Renal cortical epithelial cell (primary cell): ENCODE data around the gene FOXA2. TPM values are rescaled to one million over a fixed set of nuclear protein-coding genes. Genes with fewer than 3 reads are reported as not detected.
"Not testable (repeated sequence)": the region's sequence is repeated elsewhere in the genome, so short reads cannot be mapped to it uniquely, and the experiment has no call there.

Experiments
- DNase-seq: peaks from one replicate; pipeline ENCODE4 v3.0.0-alpha.2; 2011; ENCODE audit warnings: low read depth
- total RNA-seq: library from RNA; depleted of rRNA; stranded (reverse); fragments of >200 nt; gene quantifications from 2 replicates; pipeline ENCODE4 v1.2.3, GENCODE V29; 2014

The FOXA2 gene
- total RNA-seq, 1 donor from 2014 or later: 0.10 TPM

DNA sequence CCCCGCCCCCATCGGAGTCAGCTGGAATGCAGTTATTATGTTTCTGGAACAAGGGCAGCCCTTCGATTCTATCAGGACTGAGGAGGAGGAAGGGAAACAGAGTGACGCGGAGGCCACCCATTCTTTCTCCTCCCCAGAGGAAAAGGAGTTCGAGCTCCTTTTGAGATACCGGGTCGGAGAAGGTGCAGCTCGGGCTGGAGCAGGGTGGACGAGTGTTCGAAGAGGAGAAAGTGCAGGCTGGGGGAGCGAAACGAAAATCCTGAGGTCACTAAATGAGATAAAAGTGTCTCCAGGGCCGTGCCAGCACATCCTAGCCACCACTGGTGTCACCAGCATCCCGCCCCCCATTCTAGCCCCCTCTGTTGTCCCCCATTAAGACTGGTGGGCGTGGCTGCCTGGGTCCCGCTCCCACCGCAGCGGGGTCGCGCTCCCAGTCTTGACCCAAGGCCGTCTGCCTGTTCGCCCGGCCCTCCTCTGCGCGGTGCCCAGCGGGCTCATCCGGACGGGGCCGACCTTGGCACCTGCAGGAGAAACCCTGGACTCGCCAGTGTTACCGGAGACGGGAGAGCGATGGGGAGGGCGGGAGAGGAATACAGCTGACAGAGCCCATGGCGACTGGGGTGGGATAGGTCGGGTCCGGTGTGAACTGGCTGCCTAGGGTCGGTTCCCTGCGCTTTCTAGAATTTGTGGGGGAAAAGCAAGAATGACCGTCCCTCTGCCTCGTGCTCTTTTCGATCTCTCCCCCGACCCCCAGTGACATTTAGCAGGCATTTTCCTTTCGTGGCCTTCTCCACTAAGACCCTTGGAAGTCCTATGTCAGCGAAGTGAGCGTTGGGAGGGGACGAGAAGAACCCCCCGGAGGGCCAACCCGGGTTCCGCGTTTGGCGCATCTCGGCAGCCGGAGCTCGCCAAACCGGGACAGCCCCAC is 16.2 kb downstream of the FOXA2 start:
- DNase-seq: no peak

DNA sequence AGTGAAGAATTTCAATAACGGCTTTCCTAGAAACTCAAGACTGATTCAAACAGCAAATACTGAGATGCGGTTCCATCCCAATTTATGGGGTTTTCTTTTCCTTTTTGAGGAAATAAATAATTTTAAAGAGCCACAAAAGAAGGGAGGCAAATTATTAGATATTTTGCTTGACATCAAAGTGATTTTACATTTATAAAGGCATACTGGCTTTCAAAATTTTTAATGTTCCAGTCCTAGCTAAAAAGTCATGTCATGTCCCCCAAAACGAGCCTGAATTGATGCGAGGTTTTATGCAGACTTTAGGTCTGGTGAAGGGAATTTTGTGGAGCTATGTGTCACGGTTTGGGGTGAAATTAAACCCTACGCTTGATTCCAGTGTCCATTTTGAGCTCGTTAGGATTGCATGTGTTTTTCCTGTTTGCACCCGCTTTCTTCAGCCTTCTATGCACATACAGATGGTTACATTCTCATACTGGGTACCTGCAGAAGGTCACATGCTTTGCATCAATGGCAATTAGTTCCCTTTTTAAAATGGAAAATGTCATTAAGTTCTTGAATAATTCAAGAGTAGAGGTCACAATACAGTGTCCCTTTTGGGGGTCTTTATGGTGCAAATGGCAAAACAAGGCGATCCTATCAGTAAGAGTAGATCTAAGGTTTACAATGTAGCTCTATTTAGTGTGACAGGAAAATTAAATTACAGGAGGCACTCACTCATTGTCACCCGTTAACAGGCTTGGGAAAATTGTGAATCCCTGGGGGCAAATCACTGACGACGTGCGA is 17.3 kb downstream of the FOXA2 start:
- no peak for DNase-seq

DNA sequence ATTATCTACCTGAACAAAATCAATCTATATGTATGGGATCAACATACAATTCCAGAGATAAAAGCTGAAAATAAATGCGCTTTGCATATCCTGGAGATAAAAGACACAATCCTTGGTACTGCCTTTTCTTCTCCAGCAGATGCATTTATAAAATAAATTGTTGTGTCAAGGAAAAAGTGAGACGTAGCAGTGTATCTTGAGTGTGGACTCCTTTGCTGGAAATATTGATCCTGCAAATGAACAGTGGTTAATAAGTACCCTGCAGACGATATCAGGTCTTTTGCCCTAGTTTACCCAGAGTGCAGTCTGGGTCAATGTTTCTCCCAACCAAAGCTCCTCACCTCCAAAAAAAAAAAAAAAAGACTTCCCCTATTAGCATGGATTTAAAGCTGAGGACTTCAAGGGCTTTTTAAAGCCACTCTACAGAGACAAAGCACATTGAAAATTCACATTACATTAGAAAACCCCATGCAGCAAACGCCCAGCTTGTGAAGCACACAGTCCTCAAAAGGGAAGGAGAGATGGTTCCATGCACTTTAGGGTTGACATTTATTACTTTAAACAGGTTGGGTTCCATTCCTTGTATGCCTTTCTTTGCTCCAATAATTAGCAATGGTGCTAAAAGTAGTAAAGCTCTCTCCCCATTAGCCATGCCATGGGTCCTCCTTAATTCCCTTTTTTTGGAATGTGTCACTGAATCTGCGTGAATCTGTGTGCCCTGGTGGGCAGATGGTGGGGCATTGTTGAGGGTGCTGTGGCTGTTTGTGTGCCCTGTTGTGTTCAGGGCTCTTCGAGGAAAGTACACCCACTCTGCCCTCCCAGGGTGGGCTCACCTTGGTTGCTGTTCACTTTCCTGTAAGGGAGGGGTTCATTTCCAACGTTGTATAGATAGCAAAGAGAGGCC is 21.1 kb downstream of the FOXA2 start:
- no peak for DNase-seq

DNA sequence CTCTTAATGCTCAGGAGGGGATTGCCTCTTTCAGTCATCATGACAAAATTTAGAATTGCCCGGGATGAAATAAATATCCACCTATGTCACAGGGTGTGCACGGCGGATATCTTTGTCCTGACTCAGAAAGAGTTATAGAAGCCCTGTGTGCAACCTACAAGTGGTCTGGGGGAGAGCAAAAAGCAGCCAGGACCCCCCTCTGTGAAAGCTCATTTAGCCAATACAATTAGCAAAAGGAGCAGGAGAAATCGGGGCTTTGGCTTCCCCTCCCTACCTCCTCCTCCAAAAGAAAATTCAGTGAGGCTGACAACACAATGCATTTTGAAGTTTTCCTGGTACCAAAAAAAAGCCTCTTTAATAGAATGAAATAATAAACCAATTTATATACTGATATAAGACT is 21.8 kb downstream of the FOXA2 start:
- no peak for DNase-seq

DNA sequence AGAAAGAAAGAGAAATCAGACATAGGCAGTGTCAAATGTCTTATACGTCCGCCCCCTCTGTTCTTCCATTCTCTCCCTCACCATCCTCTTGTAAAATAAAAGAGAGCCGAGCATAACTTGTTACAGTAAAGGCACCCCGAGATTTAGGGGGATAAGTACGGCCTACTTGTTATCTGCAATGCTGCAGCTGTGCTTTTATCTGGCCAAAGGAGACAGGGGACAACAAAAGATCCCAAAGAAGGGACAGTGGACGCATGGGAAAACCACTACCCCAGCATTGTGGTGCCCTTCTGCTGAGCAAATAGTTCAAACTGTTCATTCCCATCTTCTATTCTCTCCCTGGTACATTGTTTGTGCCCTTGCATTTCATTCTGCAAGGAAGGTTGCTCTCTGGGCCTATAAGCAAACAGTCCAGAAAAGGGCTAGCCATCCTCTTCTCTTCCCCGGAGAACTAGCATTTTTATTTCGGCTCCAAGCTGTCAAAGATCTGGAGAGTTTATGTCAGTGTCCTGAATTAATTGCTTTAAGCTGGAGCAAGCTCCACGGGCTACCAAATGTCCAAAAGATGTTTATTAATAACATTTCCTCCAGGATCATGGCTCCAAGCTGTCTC is 22.3 kb downstream of the FOXA2 start:
- DNase-seq: no peak

DNA sequence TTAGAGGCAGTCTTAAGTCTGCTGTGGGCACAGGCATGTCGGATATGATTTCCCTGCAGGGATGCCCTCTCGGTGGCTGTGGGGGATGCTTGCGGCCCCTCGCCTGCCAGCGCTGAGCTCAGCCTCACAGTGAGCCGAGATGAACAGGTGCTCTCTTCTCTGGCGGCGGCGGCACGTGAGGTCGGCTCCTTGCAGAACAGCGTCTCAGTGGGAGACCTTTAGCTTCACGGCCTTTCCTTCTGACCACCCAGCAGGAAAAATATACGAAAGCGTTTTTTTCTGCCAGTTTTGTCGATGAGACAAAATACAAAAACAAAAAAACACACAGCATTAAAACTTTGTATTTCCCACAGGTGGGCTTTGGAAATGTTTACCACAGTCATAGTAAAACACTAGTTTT is 23.6 kb downstream of the FOXA2 start:
- DNase-seq: no peak

DNA sequence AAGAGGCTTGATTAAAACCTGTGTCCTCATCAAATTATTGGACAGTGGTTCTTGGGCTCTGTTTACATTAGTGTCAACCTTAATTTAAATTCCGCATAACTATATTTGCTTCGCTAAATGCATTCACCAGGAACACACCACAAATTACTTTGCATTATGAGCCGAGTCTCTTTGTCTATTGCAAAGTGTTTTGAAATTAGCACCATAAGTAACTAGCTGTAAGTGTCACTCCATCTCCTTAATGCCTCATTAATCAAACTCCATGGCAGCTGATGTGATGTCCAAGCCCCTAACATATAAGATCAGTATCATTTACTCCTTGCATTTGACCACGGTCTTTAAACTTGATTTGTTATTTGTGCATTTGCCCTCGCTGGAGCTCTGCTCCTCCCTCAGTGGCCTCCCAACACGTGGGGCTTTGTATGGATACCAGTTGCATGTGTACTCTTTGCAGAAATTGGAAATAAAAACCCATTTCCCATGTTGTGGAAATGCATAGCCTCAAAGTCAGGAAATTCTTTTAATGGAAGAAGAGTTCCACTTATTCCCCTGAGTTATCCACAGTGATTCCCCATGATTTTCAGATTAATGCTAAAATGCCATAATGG is 24.6 kb downstream of the FOXA2 start:
- no peak for DNase-seq

DNA sequence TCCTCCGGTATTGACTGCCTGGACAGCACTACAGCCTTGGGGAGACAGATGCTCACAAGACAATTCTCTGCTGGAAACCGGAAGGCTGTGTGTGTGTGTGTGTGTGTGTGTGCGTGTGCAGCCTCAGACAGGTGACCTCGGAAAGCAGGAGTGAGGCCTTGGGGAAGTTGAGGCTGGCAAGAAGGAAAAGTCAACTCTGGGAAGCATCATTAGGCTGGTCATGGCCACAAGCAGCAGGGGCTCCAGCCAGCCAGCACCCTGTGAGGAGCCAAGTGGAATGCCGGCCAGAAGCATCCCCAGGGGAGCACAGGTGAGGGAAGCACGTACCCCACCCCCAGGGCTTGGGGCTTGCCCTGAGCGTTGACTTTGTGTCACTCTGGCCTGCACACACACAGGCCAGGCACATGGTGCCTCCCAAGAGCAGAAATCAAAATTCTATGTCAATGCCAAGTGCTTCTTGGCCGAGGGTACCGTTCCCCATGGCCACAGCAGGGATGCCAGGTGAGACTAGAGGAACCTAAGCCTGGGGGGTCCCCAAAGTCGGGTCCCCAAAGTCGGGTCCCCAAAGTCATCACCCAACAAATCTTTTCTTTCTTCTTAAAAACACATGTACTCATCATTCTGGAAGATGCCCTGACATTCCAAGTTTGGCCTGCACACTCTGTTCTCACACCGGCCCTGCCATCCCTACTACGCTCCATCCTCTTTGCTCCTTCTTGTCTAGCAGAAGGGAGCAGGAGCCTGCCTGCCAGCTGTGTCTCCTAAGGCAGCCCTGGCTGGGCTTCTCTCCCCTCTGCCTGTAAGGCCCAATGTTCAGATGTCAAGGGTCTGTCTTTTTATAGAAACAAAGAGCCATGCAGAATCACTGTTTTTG is 26.7 kb downstream of the FOXA2 start:
- DNase-seq: no peak

DNA sequence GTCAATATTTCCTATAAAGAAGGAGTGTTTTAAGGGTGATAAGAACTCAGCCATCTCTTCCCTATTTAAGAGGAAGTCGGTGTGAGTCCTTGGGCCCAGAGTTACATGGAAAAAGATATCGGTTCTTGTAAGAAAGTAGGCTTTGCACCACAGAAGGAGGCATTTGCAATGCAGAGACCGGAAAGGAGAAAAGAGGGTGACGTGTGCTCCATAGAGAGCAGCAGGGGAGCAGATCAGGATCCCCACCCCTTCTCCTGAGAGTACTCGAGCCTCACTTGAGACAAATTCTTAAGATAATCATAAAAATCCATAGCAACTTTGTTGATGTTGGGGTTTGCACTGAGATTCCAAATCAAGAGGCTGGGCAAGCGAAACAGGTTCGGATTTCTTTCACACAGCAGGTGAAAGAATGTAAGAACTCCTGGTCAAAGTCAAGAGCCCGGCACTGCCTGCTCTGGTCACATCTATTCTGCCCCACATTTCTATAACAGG is 27.8 kb downstream of the FOXA2 start:
- DNase-seq: no peak

DNA sequence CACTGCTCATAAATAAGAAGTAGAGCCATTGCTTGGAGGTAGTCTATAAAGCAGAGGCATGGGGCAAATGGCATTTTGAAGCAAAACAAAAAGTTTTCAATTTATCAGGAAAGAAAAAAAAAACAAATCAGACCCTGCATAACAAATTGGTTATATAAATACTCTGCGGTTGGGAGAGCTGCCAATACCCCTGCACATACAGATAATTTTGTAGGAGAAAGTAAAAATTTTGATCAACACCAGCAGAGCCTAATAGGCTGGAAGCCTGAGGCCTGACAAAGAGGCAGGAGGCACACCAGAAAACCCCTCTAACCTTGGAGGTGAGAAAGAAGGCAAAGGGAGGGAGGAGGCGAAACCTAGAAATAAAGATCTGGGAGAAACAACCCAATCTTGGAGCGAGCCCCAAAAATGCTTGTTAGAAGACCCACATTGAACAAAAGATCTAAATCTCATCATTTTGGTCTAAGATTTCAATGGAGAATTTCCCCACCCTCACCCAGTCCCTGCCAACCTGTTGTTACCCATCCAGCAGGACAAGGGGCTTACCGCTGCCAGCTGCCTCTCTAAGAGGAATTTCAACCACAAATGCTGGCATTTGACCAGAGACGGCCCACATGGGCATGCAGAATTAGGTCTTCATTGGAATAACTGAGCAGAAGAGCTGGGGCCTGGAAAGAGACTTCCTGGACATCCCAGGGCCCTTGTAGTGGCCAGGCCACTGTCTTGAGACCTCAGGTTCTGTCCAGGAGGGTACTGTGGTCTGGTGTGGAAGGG is 28.4 kb downstream of the FOXA2 start:
- no peak for DNase-seq

DNA sequence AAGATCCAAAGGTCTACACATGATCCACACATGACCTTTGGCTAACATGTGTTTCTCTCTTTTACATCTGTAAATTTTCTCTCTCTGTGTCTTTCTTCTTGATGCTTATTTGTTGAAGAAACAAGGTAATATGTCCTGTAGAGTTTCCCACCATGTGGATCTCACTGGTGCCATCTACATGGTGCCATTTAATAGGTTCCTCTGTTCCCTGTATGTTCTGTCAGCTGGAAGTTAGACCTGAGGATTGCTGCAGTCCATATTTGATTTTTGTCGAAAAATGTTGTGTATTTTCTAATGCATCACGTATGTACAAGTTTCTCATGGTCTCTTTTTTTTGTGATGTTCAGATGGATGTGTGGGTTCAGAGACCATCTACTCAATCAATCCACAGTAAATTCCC is 30.0 kb downstream of the FOXA2 start:
- no peak for DNase-seq

DNA sequence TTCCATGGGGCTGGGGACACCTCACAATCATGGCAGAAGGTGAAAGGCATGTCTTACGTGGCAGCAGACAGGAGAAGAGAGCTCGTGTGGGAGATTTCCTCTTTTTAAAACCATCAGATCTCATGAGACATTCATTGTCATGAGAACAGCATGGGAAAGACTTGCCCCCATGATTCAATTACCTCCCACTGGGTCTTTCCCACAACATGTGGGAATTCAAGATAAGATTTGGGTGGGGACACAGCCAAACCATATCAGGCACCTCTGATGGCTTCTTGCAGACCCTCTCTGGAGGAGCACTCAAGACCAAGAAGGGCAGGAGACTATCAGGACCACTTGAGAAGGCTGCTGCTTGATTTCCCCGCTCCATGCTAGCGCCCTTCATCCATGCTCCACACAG is 33.9 kb downstream of the FOXA2 start:
- DNase-seq: not testable (repeated sequence)

DNA sequence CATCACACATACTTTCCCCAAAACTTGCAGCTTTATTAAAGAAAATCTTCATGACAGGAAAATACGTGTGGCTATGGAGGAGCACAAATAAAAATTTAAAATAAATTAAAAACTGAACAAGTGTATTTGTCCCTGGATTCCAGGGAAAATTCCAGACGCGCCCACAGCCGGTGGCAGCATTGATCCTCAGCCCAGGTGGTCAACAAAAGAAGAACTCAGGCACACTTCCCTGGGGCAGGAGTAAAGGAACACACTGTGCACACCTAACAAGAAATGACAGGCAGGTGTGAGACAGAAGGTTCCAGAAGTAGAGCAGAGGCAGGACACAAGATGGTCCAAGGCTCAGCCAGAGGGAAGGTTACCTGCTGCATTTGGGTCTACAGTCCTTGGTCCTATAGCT is 36.3 kb downstream of the FOXA2 start:
- DNase-seq: no peak

DNA sequence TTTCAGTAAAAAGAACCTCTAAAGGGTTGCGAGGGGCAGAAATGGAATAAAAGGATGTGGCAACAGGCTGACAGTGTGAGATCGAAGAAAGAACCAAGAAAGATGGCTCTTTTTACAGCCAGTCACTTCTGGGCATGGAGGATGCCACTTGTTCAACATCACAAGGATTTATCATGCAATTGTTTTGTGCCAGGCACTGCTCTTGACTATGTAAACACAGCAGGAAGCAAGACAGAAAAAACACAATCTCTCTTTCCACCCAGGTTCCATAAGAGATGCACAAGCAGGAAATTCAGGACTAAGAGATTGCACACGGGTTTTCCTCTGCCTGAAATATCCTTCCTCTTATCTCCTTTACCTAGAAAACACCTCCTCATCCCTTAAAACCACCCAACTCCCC is 38.0 kb downstream of the FOXA2 start:
- DNase-seq: no peak

DNA sequence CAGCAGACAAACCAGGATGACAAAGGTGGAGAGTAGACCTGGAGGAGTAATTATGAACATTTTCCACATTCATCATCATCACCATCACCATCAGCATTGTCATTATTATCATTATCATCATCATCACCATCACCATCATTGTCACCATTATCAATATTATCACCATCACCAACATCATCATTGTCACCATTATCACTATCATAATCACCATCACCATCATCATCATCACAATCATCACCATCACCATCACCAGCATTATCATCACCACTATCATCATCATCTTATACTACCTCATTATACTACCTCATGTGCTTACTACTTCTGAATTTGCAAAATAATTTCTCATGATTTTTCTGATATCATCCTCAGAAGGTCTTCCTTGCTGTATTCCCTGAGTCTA is 39.3 kb downstream of the FOXA2 start:
- DNase-seq: no peak

DNA sequence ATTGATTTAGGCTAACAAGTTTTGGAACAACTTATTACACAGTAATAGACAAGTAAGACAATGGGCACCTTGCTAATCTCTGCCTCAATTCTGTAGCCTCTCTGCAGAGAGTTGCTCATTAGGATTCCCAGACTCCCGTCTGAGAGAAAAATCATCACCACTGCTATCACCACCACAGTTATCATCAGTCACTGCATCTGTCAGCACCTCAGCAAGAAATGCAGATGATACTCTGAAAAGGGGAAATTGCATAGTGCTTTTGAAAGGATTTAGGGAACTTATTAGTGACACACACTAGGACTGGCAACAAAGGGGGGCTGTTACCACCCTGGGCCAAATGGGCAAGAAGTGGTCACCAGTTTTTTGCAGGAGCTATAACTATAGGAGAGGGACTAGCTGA is 39.9 kb downstream of the FOXA2 start:
- no peak for DNase-seq

DNA sequence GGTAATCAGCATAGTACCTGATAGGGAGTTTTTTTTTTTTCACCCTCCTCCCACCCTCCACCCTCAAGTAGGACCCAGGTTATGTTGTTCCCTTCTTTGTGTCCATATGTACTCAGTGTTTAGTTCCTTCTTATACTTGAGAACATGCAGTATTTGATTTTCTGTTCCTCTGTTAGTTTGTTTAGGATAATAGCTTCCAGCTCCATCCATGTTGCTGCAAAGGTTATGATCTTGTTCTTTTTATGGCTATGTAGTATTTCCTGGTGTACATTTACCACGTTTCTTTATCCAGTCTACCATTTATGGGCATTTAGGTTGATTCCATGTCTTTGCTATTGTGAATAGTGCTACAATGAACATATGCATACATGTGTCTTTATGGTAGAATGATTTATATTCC is 41.9 kb downstream of the FOXA2 start:
- DNase-seq: no peak

DNA sequence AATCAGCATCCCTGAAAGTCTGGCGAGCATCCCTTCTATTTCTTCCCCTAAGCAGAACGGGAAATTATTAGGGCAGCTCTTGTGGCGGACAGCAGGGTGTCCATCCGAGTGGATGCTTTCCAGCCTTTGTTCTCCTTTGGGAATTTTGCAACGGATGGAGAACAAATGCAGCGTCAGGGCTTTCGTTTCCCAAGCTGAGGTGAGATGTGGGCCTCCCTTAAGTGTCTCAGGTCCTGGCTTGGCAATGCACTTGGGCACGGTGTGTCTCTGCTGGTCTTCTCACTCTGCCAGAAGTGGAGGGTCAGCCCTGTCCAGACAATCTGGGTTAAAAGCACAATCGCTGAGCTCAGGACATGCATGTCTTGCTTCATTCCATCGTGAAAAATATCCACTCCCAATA is 43.5 kb downstream of the FOXA2 start:
- no peak for DNase-seq
